Activated effector memory CD4-positive, alpha-beta T cell treated with anti-CD3 and anti-CD28 coated beads, Interleukin-2, amount 50 U/mL, for 16 hours (primary cell): ENCODE measurements around the gene RFC1.
"Not testable (repeated sequence)": the region's sequence is repeated elsewhere in the genome, so short reads cannot be mapped to it uniquely, and the experiment has no call there.

Experiments
- DNase-seq: peaks from one replicate; pipeline ENCODE4 v3.0.0-alpha.2; 2020

The RFC1 gene

GRCh38 chr4:39304651-39305050 lies 61.5 kb downstream of the RFC1 start:
- DNase-seq, result no peak

DNA sequence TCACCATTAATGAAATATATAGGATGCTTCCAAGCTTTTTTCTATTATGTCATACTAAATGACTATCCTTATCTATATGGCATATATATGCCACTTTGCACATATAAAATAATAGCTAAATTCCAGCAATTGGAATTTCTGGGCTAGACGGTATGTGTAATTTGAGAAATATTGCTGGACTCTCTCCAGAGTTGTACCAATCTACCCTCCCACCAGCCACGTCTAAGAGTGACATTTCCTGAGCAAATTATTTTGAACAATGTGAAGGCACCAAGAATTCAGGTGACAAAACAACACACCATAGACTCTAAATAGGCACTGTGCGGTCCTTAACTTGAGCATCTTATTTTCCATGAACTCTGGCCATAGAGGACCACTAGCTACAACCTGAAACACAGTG lies 62.3 kb downstream of the RFC1 start:
- no peak for DNase-seq

GRCh38 chr4:39302901-39303300 lies 63.3 kb downstream of the RFC1 start:
- DNase-seq, result no peak

- no peak for DNase-seq
Observed at GRCh38 chr4:39295784-39296183, 70.4 kb downstream of the RFC1 start.

DNA sequence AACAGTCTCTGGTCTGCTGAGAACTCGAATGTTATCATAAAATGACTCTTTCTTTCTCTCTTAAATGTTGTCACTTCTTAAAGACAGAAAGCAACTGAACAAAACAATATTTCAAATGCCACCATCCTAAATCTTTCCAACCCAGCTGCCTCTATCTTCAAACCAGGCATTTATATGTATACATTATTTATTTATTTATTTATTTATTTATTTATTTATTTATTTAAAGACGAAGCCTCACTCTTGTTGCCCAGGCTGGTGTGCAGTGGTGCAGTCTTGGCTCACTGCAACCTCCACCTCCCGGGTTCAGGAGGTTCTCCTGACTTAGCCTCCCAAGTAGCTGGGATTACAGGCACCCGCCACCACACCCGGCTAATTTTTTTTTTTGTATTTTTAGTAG lies 73.7 kb downstream of the RFC1 start:
- DNase-seq, result not testable (repeated sequence)

DNA sequence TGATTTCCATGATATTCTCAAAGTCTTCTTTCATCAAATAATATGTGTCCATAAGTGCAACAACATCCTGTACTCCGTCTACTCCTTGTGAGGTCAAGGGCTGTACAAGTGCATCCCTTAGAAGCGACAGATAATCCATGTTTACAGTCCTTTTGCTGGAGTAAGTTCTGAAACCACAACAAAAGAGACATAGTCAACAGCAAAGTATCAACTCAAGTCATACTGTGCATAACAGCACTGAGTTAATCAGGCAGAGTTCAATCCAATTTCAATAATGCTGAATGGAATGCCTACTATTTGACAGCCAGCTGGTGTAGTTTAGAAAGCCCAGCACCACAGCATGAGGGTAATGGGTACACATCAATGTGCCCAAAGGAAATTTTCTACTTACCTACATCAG lies 74.5 kb downstream of the RFC1 start:
- DNase-seq, result no peak

DNA sequence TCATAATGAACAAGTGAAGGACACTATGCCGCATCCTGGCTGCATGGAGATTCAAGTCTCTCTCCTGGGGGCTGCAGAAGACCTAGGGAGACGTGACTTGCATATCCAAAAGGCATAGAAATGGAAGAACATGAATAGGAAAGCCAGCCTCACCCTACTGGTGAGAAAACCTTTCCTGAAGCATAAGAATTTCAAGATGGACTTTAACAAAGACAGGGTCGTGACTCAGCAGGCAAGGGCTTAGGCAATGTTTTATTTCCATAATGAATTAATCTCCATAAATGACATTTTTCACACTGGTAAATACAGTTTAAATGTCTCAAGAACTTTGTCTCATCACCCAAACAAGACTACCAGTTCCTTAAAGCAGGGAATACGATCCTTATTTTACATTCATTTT lies 78.9 kb downstream of the RFC1 start:
- DNase-seq, result no peak

DNA sequence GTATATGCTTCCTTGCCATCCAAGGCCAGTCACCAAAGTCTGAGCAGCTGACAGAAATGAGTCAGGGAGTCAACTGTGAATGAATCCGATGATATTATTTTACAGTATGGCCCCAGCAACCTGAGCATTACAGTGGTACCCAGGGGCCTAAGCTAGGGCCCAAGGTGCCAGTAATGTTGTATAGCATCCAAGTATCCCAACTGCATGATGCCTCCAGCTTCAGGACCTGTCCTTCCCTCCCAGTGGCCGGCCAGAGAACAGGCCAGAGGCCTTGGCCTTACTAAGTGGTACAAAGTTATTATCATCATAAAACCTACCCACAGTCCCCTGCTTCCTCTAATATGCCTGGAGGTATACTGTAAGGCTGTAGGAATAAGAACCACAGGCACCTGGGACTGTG lies 79.9 kb downstream of the RFC1 start:
- no peak for DNase-seq

GRCh38 chr4:39285853-39286252 lies 80.3 kb downstream of the RFC1 start:
- no peak for DNase-seq

- no peak for DNase-seq
Observed at GRCh38 chr4:39285111-39285795, 80.9 kb downstream of the RFC1 start.

DNA sequence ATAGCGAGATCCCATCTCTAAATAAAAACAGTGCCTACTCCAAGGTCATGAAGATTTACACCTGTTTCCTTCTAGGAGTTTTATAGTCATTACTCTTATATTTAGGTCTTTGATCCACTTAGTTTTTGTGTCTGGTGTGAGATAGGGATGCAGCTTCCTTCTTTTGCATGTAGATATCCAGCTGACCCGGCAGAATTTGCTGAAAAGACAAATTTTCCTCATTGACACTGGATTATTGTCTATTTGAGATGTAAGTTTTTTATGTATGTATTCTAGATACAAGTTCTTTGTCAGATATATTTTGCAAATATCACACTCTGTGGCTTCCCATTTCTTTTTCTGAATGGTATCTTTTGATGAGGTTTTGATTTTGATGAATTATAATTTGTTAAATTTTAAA lies 85.4 kb downstream of the RFC1 start:
- no peak for DNase-seq

DNA sequence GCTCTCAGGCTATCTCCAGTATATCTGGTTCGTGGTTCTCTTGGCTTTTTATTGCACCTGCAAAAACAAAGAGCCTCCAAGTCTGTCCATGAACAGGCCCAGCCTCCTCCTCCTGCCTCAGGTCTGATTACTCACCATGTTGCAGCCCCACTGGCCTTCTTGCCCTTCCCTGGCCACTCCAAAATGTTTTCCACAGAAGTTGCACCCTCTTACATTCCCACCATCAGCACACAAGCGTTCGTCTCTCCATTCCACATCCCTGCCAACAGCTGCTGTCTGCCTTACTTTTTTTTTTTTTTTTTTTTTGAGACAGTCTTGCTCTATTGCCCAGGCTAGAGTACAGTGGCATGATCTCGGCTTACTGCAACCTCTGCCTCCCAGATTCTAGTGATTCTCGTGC lies 86.7 kb downstream of the RFC1 start:
- DNase-seq, result no peak

- no peak for DNase-seq
Observed at GRCh38 chr4:39278476-39278875, 87.7 kb downstream of the RFC1 start.

- DNase-seq, result not testable (repeated sequence)
Observed at GRCh38 chr4:39277661-39278060, 88.5 kb downstream of the RFC1 start.

GRCh38 chr4:39274503-39274902 lies 91.7 kb downstream of the RFC1 start:
- DNase-seq, result no peak

DNA sequence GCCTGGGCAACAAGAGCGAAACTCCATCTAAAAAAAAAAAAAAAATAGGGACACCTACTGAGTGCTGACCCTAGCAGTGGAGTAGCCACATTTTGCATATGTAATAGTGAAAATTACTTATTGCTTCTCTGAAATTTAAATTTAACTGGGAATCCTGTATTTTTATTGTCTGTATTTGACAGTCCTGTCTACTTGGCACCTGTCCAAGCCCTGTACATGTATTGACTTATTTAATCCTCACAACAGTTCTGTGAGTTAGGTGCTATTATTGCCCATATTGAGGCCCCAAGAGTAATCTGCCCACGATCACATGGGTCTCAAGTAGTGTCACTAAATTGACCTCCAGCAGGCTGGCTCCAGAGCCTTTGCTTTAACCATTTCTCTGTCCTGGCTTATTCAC lies 102.3 kb downstream of the RFC1 start:
- no peak for DNase-seq

- DNase-seq, result no peak
Observed at GRCh38 chr4:39259571-39260330, 106.4 kb downstream of the RFC1 start.

DNA sequence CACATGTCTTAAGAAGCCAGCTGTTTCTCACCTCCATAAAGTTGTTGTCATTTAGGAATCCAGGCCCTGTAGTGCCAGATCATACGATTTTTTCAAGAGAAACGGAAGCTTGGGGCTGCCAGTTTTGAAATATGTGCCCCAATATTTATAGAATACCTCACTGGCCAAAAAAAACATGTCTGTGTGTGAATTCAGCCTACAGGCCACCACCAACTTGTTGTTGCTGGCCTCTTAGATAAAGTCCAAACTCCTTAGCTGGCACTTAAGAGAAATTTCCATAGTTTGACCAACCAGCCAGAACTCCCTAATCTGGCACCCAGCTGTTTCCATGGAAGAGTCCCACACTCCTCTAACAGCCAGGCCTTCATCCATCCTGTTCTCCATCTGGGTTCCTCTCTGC lies 109.7 kb downstream of the RFC1 start:
- DNase-seq, result no peak

- no peak for DNase-seq
Observed at GRCh38 chr4:39255871-39256270, 110.3 kb downstream of the RFC1 start.

DNA sequence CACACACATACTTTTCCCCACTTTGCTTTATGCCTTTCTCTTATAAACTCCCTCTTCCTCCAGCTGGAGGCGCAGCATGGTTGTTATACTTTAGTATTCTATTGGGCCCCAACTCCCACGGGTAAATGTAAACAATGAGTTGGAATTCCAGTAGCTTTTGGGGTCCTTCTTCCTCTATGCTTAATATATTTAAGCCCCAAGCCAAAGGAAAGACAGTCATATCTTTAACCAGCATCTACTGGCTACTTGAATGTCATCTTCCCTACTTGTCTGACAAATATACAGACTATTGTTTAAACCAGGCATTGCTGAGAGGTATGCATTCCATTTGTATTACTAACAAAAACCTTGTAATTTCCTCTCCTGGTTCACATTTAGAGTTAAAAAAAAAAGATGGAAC lies 110.9 kb downstream of the RFC1 start:
- DNase-seq, result no peak

DNA sequence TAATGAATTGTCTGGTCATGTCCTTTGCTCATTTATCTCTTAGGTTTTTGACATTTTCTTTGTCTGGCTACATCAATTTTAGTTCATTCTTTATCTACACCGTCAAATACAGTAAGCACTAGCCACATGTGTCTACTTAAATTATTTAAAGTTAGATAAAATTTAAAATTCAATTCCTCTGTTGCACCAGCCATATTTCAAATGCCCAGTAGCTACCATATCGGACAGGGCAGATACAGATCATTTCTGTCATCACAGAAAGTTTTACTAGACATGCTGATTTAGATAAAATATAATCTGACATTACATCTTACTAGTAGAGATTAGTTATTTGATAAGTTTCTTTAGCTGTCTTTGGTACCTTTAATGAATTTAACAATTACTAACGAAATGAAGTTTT lies 122.7 kb downstream of the RFC1 start:
- no peak for DNase-seq
